Measurements from ENCODE around the gene IGSF21. TPM values are rescaled to one million over a fixed set of nuclear protein-coding genes. Genes with fewer than 3 reads are reported as not detected.
A peak's percentile ranks its signal among the peaks of the same experiment; 100 is the strongest.

The IGSF21 gene
- total RNA-seq, 1 donor from 2014 or later = not detected

DNA sequence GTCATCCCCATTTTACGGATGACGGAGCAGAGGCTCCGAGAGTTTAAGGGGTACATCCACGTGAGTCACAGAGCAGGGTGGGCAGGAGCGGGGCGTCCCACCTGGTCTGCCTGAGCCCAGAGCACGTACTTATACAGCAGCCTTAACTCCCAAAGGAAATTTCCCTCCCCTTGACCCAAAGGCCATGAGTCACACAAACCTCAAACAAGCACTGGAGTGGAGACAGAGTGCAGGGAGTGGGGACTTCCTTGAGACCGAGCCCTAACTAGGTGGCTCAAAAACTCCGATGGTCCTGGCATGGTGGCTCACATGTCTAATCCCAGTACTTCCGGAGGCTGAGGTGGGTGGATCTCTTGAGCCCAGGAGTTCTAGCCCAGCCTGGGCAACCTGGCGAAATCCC is 231.6 kb downstream of the IGSF21 start:
- TF ChIP-seq, protein P1, sequence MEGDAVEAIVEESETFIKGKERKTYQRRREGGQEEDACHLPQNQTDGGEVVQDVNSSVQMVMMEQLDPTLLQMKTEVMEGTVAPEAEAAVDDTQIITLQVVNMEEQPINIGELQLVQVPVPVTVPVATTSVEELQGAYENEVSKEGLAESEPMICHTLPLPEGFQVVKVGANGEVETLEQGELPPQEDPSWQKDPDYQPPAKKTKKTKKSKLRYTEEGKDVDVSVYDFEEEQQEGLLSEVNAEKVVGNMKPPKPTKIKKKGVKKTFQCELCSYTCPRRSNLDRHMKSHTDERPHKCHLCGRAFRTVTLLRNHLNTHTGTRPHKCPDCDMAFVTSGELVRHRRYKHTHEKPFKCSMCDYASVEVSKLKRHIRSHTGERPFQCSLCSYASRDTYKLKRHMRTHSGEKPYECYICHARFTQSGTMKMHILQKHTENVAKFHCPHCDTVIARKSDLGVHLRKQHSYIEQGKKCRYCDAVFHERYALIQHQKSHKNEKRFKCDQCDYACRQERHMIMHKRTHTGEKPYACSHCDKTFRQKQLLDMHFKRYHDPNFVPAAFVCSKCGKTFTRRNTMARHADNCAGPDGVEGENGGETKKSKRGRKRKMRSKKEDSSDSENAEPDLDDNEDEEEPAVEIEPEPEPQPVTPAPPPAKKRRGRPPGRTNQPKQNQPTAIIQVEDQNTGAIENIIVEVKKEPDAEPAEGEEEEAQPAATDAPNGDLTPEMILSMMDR (conservative IDR thresholded peaks at IDR 0.05; ENCODE audit: low read depth, low read length) = no peak
- no peak overlapping the region for H3K4me3 ChIP-seq (ENCODE audit: low read depth, low read length)
- no peak for DNase-seq (ENCODE audit: low read depth)

DNA sequence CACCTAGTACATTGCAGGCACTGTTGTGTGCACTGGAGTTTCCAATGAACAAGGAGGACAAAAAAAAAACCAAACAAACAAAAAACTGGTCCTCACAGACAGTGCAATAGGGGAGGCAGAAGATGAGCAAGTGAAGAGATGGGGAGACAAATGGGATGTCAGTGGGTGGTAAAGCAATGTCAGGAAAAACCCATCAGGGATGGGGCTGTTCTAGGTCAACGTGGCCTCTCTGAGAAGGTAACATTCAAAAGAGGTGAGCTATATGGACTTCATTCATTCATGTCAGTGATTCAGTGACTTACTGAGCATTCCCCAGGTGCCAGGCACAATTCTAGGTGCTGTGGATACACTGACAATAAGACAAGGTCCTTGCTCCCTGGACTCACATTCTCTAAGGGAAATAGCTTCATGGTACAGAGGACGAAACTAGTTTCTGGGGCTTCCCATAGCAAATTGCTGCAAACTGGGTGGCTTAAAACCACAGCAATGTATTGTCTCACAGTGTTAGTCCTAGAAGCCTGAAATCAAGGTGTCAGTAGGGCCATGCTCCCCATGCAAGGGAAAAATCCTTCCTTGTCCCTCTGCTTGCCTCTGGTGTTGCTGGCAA is 232.7 kb downstream of the IGSF21 start:
- DNase-seq (ENCODE audit: low read depth) = no peak
- no peak overlapping the region for H3K4me3 ChIP-seq (ENCODE audit: low read depth, low read length)
- TF ChIP-seq, protein P1 (conservative IDR thresholded peaks at IDR 0.05; ENCODE audit: low read depth, low read length) = no peak

DNA sequence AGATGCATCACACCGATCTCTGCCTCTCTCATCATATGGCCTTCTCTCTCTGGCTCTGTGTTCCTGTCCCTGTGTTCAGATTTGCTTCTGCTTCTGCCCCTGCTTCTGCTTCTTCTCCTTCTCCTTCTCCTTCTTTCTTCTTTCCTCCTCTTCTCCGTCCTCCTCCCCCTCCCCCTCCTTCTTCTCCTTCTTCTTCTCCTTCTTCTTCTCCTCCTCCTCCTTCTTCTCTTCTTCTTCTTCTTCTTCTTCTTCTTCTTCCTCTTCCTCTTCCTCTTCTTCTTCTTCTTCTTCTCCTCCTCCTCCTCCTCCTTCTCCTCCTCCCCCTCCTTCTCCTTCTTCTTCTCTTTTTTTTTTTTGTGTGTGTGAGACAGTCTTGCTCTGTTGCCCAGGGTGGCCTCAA is 233.2 kb downstream of the IGSF21 start:
- TF ChIP-seq, protein P1 (conservative IDR thresholded peaks at IDR 0.05; ENCODE audit: low read depth, low read length) = no peak
- no peak for DNase-seq (ENCODE audit: low read depth)
- no peak overlapping the region for H3K4me3 ChIP-seq (ENCODE audit: low read depth, low read length)

DNA sequence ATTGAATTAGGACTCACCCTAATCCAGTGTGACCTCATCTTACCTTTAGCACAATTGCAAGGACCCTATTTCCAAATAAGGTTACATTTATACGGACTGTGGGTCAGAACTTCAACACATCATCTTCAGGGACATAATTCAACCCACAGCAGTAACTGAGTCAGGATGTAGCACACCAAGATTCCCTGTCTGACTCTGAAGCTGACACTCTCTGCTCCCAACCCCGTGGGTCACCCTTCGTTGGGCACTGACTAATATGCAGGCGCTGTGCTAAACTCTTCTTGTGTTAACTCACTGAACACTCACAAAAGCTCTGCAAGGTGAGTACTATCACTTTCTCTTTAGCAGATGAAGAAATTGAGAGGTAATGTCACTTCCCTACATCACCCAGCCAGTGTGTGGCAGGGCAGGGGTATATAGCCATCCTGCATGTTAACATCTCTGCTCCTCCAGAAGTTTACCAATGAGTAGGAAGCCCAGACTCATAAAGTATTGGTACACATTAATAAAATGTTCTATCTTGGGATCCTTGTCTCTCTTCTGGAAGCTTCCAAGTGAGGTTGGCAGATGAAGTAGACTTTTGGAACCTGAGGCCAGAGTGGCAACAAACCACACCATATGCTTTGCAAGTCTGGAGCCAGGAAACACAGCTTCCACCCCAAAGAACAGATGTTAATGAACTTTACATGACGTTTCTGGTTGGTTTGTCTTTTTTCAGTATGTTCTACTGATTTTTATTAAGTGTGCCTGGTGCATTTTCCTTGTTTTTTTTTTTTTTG is 233.9 kb downstream of the IGSF21 start:
- TF ChIP-seq, protein P1 (conservative IDR thresholded peaks at IDR 0.05; ENCODE audit: low read depth, low read length) = no peak
- DNase-seq (ENCODE audit: low read depth) = peak; percentile 70
- no peak overlapping the region for H3K4me3 ChIP-seq (ENCODE audit: low read depth, low read length)

DNA sequence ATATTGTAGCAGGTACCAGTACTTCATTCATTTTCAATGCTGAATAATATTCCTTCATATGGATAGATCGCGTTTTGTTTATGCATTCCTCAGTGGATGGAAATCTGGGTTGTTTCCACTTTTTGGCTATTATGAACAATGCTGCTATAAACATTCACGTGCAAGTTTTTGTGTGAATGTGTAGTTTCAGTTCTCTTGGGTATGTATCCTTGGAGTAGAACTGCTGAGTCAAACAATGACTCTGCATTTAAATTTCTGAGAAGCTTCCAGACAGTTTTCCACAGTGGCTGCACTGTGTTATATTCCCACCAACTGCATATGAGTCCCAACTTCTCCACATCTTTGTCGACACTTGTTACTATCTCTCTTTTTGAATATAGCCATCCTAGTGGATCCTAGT is 235.1 kb downstream of the IGSF21 start:
- TF ChIP-seq, protein P1 (conservative IDR thresholded peaks at IDR 0.05; ENCODE audit: low read depth, low read length) = no peak
- H3K4me3 ChIP-seq (ENCODE audit: low read depth, low read length) = no peak overlapping the region
- DNase-seq (ENCODE audit: low read depth) = no peak

DNA sequence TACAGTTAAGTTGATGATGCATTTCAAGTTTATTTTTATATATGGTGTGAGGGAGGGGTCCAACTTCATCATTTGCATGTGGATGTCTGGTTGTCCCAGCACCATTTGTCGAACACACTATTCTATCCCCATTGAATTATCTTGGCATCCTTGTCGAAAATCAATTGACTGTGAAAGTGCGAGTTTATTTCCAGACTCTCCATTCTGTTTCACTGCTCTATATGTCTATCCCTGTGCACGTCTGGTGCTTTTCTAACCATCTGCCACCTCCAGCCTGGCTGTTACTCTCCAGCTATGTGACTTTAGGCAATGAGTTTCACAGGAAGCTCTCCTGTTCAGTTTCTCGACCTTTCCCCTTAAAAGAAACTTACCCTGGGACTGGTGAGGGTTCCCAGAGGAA is 236.0 kb downstream of the IGSF21 start:
- no peak for DNase-seq (ENCODE audit: low read depth)
- TF ChIP-seq, protein P1 (conservative IDR thresholded peaks at IDR 0.05; ENCODE audit: low read depth, low read length) = no peak
- no peak overlapping the region for H3K4me3 ChIP-seq (ENCODE audit: low read depth, low read length)
